Activated naive CD4-positive, alpha-beta T cell treated with anti-CD3 and anti-CD28 coated beads, Interleukin-2, amount 50 U/mL, for 24 hours (primary cell): ENCODE results near the gene KRT7.

Experiments used
- H3K27ac Mint-ChIP-seq: one replicate; pipeline ENCODE4 v1.8.0; 2021; ENCODE audit warnings: mild to moderate bottlenecking, mixed read lengths
- H3K27me3 Mint-ChIP-seq: one replicate; pipeline ENCODE4 v1.8.0; 2021; ENCODE audit warnings: mixed read lengths
- H3K36me3 Mint-ChIP-seq: one replicate; pipeline ENCODE4 v1.8.0; 2021; ENCODE audit warnings: mixed read lengths
- H3K4me1 Mint-ChIP-seq: one replicate; pipeline ENCODE4 v1.8.0; 2021; ENCODE audit warnings: mixed read lengths
- H3K4me3 Mint-ChIP-seq: one replicate; pipeline ENCODE4 v1.8.0; 2021; ENCODE audit warnings: mild to moderate bottlenecking, mixed read lengths
- H3K9me3 Mint-ChIP-seq: one replicate; pipeline ENCODE4 v1.8.0; 2021; ENCODE audit warnings: mixed read lengths

The KRT7 gene

DNA sequence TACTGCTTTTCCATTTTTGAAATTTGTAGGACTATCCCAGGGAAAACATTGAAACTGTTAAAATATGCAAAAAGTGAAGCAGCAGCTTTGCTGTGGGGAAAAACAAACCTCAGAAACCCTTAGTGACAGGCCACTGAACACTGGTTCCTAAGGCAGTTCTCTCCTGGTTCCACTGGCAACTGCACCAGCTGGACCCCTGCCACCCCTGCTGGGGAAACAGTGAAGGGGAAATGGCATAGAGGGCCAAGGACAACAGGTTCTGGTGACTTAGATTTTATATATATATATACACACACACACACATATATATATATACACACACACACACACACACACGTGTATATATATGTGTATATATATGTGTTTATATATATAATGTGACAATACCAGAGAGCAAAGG is 16.2 kb upstream of the KRT7 start:
- Mint-ChIP-seq H3K4me3 (no peak overlapping the region), H3K4me1 (peaks cover 5% of the 10 kb centered on the region), H3K36me3 (no peaks in the 10 kb centered on the region), H3K27me3 (peaks cover 12% of the 10 kb centered on the region), H3K9me3 (no peaks in the 10 kb centered on the region), H3K27ac (no peak overlapping the region)

GRCh38 chr12:52217223-52217622 is 15.8 kb upstream of the KRT7 start:
- no peak overlapping the region for H3K4me3 Mint-ChIP-seq
- H3K27me3 Mint-ChIP-seq: peaks cover 16% of the 10 kb centered on the region
- no peaks in the 10 kb centered on the region for H3K36me3 Mint-ChIP-seq
- no peaks in the 10 kb centered on the region for H3K9me3 Mint-ChIP-seq
- H3K4me1 Mint-ChIP-seq: peaks cover 5% of the 10 kb centered on the region
- H3K27ac Mint-ChIP-seq: no peak overlapping the region

- peaks cover 5% of the 10 kb centered on the region for H3K4me1 Mint-ChIP-seq
- no peaks in the 10 kb centered on the region for H3K9me3 Mint-ChIP-seq
- peaks cover 17% of the 10 kb centered on the region for H3K27me3 Mint-ChIP-seq
- no peak overlapping the region for H3K4me3 Mint-ChIP-seq
- no peak overlapping the region for H3K27ac Mint-ChIP-seq
- H3K36me3 Mint-ChIP-seq: no peaks in the 10 kb centered on the region
These were observed 15.0 kb upstream of the KRT7 start for GRCh38 chr12:52218001-52218400.

DNA sequence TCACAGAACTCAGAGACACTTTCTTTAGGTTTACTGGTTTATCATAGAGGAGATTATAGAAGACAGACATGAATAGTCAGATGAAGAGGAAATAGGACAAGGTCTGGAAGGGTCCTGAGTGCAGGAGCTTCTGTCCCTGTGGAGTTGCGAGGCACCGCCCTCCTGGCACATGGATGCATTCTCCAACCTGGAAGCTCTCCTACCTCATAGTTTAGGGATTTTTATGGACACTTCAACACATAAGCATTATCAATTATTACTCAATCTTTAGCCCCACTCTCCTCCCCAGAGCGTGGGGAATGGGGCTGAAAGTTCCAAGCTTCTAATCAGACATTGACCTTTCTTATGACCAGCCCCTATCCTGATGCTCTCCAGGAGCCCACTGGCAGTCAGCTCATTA is 12.6 kb upstream of the KRT7 start:
- no peaks in the 10 kb centered on the region for H3K36me3 Mint-ChIP-seq
- peaks cover 27% of the 10 kb centered on the region for H3K27me3 Mint-ChIP-seq
- H3K27ac Mint-ChIP-seq: no peak overlapping the region
- peaks cover 5% of the 10 kb centered on the region for H3K4me1 Mint-ChIP-seq
- no peaks in the 10 kb centered on the region for H3K9me3 Mint-ChIP-seq
- H3K4me3 Mint-ChIP-seq: no peak overlapping the region

- Mint-ChIP-seq H3K36me3 (no peaks in the 10 kb centered on the region), H3K27ac (no peak overlapping the region), H3K27me3 (peaks cover 27% of the 10 kb centered on the region), H3K4me1 (peaks cover 5% of the 10 kb centered on the region), H3K9me3 (no peaks in the 10 kb centered on the region), H3K4me3 (no peak overlapping the region)
These were observed 11.8 kb upstream of the KRT7 start for GRCh38 chr12:52221070-52221781.

DNA sequence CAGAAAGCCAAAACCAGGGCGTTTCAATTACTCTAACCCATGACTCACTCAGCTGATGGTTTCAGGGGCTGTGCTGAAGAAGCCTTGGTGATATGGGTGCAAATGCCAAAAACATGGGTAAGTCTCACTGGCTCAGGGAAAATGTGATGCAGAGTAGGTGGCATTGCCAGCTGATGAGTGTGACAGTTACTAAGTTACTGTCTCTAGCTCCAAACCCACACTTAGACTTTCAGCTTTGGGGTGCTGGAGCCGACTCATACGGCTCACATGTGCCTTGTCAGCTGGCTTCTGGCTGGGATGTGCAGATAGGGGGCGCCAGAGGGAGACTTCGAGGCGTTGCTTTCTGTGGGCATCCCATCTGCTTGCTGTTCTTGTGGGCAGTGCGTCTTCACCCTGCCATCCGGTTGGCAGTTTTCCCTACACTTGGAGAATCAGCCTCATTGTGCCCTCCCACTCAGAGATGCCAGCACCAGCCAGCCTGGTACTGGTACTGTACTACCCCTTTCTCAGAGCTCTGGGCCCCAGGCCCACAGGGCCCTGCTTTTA is 11.1 kb upstream of the KRT7 start:
- H3K4me3 Mint-ChIP-seq: no peak overlapping the region
- peaks cover 5% of the 10 kb centered on the region for H3K4me1 Mint-ChIP-seq
- H3K9me3 Mint-ChIP-seq: no peaks in the 10 kb centered on the region
- no peaks in the 10 kb centered on the region for H3K36me3 Mint-ChIP-seq
- no peak overlapping the region for H3K27ac Mint-ChIP-seq
- H3K27me3 Mint-ChIP-seq: peaks cover 32% of the 10 kb centered on the region

- H3K4me3 Mint-ChIP-seq: no peak overlapping the region
- H3K27me3 Mint-ChIP-seq: peaks cover 34% of the 10 kb centered on the region
- H3K9me3 Mint-ChIP-seq: no peaks in the 10 kb centered on the region
- peaks cover 5% of the 10 kb centered on the region for H3K4me1 Mint-ChIP-seq
- no peaks in the 10 kb centered on the region for H3K36me3 Mint-ChIP-seq
- H3K27ac Mint-ChIP-seq: no peak overlapping the region
These were observed 10.4 kb upstream of the KRT7 start for GRCh38 chr12:52222692-52223091.

GRCh38 chr12:52223406-52224039 is 9.5 kb upstream of the KRT7 start:
- H3K27me3 Mint-ChIP-seq: peaks cover 34% of the 10 kb centered on the region
- H3K9me3 Mint-ChIP-seq: no peaks in the 10 kb centered on the region
- H3K4me1 Mint-ChIP-seq: peaks cover 5% of the 10 kb centered on the region
- H3K36me3 Mint-ChIP-seq: no peaks in the 10 kb centered on the region
- no peak overlapping the region for H3K4me3 Mint-ChIP-seq
- H3K27ac Mint-ChIP-seq: no peak overlapping the region

DNA sequence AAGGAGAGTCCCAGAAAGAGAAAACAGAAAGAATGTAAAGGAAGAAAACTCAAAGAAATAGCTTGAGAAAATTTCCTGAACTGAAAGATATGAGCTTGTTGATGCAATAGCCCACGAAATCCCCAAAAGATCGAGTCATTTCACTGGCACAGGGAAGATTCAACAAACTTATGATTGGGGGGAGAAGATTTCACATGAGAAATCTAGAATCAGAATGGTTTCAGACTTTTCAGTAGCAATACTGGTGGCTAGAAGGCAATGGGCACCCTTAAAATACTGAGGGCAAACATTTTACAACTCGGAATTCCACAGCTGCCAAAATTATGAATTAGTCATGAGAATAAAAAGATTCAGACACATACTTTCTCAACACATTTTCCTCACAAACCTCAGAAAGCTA is 8.9 kb upstream of the KRT7 start:
- H3K36me3 Mint-ChIP-seq: no peaks in the 10 kb centered on the region
- H3K9me3 Mint-ChIP-seq: no peaks in the 10 kb centered on the region
- H3K4me3 Mint-ChIP-seq: no peak overlapping the region
- H3K4me1 Mint-ChIP-seq: peaks cover 5% of the 10 kb centered on the region
- no peak overlapping the region for H3K27ac Mint-ChIP-seq
- H3K27me3 Mint-ChIP-seq: peaks cover 34% of the 10 kb centered on the region

GRCh38 chr12:52225752-52226151 is 7.3 kb upstream of the KRT7 start:
- H3K4me1 Mint-ChIP-seq: peaks cover 5% of the 10 kb centered on the region
- H3K4me3 Mint-ChIP-seq: no peak overlapping the region
- H3K9me3 Mint-ChIP-seq: no peaks in the 10 kb centered on the region
- H3K27ac Mint-ChIP-seq: peak overlapping the region; percentile 43
- peaks cover 41% of the 10 kb centered on the region for H3K27me3 Mint-ChIP-seq
- H3K36me3 Mint-ChIP-seq: no peaks in the 10 kb centered on the region

DNA sequence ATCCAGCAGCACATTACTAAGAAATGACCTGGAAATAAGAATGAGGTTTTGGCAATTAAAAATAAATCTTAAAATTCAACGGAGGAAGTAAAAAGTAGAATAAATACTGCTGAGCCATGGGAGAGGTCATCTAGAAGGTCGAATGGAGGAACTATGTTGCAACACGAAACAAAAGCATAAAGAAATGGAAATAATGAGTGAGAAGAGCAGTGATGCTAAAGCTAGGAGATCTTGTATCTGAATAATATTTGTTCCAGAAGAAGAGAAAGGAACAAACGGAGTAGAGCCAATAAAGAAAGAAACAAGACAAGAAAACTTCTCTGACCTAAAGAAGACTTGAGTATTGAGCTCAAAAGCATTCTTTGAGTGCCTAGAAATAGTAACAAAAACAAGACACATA is 6.6 kb upstream of the KRT7 start:
- Mint-ChIP-seq H3K27me3 (peaks cover 39% of the 10 kb centered on the region), H3K4me3 (no peak overlapping the region), H3K4me1 (peaks cover under 1% of the 10 kb centered on the region), H3K9me3 (no peaks in the 10 kb centered on the region), H3K36me3 (no peaks in the 10 kb centered on the region), H3K27ac (no peak overlapping the region)

DNA sequence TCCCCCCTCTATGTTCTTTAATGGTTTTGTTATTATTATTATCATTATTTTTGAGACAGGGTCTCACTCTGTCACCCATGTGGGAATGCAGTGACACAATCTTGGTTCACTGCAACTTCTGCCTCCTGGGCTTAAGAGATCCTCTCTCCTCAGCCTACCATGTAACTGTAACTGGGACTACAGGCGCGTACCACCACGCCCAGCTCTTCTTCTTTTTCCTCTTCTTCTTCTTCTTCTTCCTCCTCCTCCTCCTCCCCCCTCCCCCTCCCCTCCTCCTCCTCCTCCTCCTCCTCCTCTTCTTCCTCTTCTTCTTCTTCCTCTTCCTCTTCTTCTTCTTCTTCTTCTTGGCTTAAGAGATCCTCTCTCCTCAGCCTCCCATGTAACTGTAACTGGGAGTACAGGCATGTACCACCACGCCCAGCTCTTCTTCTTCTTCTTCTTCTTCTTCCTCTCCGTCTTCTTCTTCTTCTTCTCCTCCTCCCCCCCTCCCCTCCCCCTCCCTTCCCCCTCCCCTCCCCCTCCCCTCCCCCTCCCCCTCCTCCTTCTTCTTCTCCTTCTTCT is 5.4 kb upstream of the KRT7 start:
- no peaks in the 10 kb centered on the region for H3K4me1 Mint-ChIP-seq
- H3K9me3 Mint-ChIP-seq: no peaks in the 10 kb centered on the region
- peaks cover 45% of the 10 kb centered on the region for H3K27me3 Mint-ChIP-seq
- no peak overlapping the region for H3K4me3 Mint-ChIP-seq
- H3K36me3 Mint-ChIP-seq: no peaks in the 10 kb centered on the region
- no peak overlapping the region for H3K27ac Mint-ChIP-seq

DNA sequence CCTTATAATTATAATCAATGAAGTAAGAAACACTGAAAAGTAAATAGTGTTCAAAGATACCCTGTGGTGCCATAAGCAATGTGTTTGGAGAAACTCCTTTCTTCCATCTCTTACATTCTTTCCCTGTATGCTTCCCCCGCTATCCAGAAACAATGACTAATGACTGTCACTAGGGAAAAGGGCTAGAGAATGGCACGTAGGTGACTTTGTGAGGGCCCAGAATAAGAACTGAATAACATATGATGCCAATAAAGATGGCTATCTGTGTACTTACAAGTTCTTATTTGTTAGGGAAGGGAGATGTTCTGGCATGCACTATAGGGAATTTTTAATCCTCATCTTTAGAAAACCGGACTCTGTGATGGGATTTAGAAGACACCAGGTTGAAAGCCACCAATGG is 4.7 kb upstream of the KRT7 start:
- Mint-ChIP-seq H3K27me3 (peaks cover 44% of the 10 kb centered on the region), H3K4me3 (no peak overlapping the region), H3K27ac (no peak overlapping the region), H3K4me1 (no peaks in the 10 kb centered on the region), H3K9me3 (no peaks in the 10 kb centered on the region), H3K36me3 (no peaks in the 10 kb centered on the region)

DNA sequence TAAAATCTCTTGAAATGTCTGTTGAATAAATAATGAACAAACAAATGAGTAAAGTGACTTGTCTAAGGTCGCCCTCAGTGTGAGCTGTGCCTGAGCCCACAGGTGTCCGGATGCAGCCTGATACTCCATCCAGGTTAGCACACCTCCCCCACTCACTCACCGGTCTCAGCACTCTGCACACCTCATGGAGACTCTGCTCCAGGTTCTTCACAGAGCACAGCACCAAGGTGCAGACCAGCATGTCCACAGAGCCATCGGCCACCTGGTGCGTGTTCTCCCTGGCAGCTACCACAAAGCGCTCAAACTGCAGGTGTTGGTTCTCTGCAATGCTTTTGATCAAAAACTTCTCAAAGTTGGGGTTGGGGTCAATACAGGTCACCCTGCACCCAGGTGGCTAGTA is 4.1 kb upstream of the KRT7 start:
- no peak overlapping the region for H3K27ac Mint-ChIP-seq
- no peaks in the 10 kb centered on the region for H3K36me3 Mint-ChIP-seq
- no peaks in the 10 kb centered on the region for H3K9me3 Mint-ChIP-seq
- no peak overlapping the region for H3K4me3 Mint-ChIP-seq
- H3K4me1 Mint-ChIP-seq: no peaks in the 10 kb centered on the region
- H3K27me3 Mint-ChIP-seq: peaks cover 43% of the 10 kb centered on the region

DNA sequence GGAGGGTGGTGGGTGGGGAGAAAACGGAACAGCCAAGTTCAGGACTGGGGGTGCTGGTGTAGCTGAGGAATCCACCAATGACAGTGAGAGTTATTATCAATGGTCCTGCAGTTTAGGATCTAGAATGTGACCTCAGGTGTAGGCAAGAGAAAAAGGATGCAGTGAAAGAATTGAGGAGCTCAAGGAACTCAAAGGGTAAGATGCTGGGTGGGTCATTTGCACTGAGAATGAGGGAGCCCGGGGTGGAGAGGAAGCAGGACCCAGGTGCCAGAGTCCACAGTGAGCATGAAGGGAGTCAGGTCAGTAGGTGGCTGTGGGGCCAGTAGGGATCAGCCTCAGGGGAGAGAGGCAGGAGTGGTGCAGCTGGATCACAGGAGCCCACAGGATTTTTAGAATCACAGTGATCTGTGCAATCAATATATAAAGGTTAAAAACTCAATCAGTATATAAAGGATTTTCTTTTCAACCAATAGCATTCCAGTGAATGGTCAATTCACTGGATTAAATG is 3.2 kb upstream of the KRT7 start:
- no peaks in the 10 kb centered on the region for H3K9me3 Mint-ChIP-seq
- H3K36me3 Mint-ChIP-seq: no peaks in the 10 kb centered on the region
- H3K4me1 Mint-ChIP-seq: no peaks in the 10 kb centered on the region
- H3K27me3 Mint-ChIP-seq: peaks cover 43% of the 10 kb centered on the region
- H3K27ac Mint-ChIP-seq: no peak overlapping the region
- H3K4me3 Mint-ChIP-seq: no peak overlapping the region
